GM12873 (cell line): ENCODE measurements around the gene ZNF775.

Experiments used
- CTCF ChIP-seq: IDR thresholded peaks from 2 replicates; pipeline ENCODE4 v1.5.1; 2012; ENCODE audit warnings: low read depth, mild to moderate bottlenecking, moderate library complexity, low read length, control low read depth; ENCODE audit not compliant: insufficient read depth; ENCODE audit errors: missing control alignments

ZNF775 gene

GRCh38 chr7:150351587-150352194 is 27.4 kb upstream of the ZNF775 start:
- TF ChIP-seq CTCF = no peak

GRCh38 chr7:150355666-150356059 is 23.5 kb upstream of the ZNF775 start:
- no peak for TF ChIP-seq CTCF

- TF ChIP-seq CTCF = peak; percentile 78
Observed at GRCh38 chr7:150356265-150356897, 22.7 kb upstream of the ZNF775 start.

- no peak for TF ChIP-seq CTCF
Observed at GRCh38 chr7:150357270-150357669, 21.9 kb upstream of the ZNF775 start.

GRCh38 chr7:150357771-150358427 is 21.2 kb upstream of the ZNF775 start:
- TF ChIP-seq CTCF = no peak

GRCh38 chr7:150358433-150358832 is 20.7 kb upstream of the ZNF775 start:
- no peak for TF ChIP-seq CTCF

DNA sequence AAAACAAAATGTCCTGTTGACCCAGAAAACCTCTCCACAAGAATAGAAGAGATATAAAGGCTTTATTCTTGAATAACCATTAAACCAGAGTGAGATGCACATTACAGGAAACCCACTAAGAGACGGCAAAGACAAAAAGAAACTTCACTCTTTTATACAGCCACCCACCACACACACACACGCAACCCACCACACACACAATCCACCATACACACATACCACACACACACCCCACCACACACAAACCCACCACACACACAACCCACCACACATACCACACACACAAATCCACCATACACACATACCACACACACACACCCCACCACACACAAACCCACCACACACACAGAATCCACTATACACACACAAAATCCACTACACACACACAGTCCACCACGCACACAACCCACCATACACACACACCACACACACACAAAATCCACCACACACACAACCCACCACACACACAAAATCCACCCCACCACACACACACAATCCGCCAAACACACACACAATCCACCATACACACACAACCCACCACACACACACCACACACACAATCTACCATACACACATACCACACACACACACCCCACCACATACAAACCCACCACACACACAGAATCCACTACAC is 20.0 kb upstream of the ZNF775 start:
- no peak for TF ChIP-seq CTCF
